ENCODE results near the gene NR3C1. TPM values are rescaled to one million over a fixed set of nuclear protein-coding genes. Genes with fewer than 3 reads are reported as not detected.

Gene NR3C1
- total and polyA plus RNA-seq, 2 donors = 47.7 to 62.3 TPM

DNA sequence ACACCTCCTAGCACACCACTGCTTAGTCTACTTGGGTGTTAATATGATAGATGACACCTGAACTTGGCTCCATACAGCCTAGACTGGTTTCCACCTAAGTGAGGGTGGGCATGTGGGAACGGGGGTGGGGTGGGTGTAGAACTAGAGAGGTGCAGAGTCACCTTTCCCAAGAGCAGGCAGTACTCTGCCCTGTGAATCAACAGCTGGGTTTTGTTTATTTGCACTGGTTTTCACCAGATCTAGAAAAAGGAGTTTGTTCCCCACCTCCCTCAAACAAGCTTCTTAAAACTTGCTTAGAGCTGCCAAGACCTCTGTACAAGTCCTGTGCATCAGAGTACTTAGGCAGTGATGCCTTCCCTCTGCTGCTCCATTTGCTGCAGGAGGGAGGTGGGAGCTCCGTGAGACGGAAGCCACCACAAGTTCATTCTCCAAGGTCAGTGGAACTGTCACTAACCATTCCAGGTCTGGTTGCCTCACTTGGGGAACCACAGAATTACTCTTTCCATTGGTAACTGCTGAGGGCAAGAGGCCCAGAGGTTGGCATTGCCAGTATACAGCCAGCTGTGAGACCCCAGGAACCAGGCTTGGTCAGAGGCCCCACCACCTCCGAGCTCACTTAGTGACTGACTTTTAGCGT lies 163.5 kb downstream of the NR3C1 start:
- WGBS = 96% methylated on average over 5 of the region's 5 CpGs
- H3K36me3 ChIP-seq (ENCODE audit: control insufficient read depth in 2 of 2, insufficient read depth in 2 of 2, low read length in 1 of 2) = no peaks in the 10 kb centered on the region
- DNase-seq (ENCODE audit: low read depth in 6 of 9, low spot score in 9 of 9) = no peak
- H3K4me3 ChIP-seq (ENCODE audit: low read length in 2 of 2) = no peak overlapping the region
- no peak overlapping the region for H3K27ac ChIP-seq (ENCODE audit: low read depth in 1 of 2, low read length in 1 of 2)
- H3K9me3 ChIP-seq (ENCODE audit: control insufficient read depth in 2 of 2, insufficient read depth in 1 of 2, low read length in 1 of 2) = no peaks in the 10 kb centered on the region
- H3K4me1 ChIP-seq (ENCODE audit: control insufficient read depth in 2 of 2, insufficient read depth in 2 of 2, low read length in 2 of 2) = peaks cover 4 to 5% of the 10 kb centered on the region in 2 donors
- H3K27me3 ChIP-seq (ENCODE audit: control insufficient read depth in 2 of 2, insufficient read depth in 1 of 2, low read length in 1 of 2) = no peaks in the 10 kb centered on the region

DNA sequence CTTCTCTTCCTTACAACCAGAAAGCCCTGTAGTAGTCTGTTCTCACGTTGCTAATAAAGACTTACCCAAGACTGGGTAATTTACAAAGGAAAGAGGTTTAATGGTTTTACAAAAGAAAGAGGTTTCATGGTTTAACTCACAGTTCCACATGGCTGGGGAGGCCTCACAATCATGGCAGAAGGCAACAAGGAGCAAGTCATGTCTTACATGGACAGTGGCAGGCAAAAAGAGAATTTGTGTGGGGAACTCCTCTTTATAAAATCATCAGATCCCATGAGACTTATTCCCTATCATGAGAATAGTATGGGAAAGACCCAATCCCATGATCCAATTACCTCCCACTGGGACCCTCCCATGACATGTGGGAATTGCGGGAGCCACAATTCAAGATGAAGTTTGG lies 164.9 kb downstream of the NR3C1 start:
- Histone ChIP-seq H3K36me3 (ENCODE audit: control insufficient read depth in 2 of 2, insufficient read depth in 2 of 2, low read length in 1 of 2) (no peaks in the 10 kb centered on the region), H3K9me3 (ENCODE audit: control insufficient read depth in 2 of 2, insufficient read depth in 1 of 2, low read length in 1 of 2) (no peaks in the 10 kb centered on the region), H3K27me3 (ENCODE audit: control insufficient read depth in 2 of 2, insufficient read depth in 1 of 2, low read length in 1 of 2) (no peaks in the 10 kb centered on the region), H3K27ac (ENCODE audit: low read depth in 1 of 2, low read length in 1 of 2) (no peak overlapping the region), H3K4me1 (ENCODE audit: control insufficient read depth in 2 of 2, insufficient read depth in 2 of 2, low read length in 2 of 2) (peaks cover 4 to 5% of the 10 kb centered on the region in 2 donors), H3K4me3 (ENCODE audit: low read length in 2 of 2) (no peak overlapping the region)
- DNase-seq (ENCODE audit: low read depth in 6 of 9, low spot score in 9 of 9) = no peak
- WGBS = 94% methylated on average over 2 of the region's 2 CpGs

DNA sequence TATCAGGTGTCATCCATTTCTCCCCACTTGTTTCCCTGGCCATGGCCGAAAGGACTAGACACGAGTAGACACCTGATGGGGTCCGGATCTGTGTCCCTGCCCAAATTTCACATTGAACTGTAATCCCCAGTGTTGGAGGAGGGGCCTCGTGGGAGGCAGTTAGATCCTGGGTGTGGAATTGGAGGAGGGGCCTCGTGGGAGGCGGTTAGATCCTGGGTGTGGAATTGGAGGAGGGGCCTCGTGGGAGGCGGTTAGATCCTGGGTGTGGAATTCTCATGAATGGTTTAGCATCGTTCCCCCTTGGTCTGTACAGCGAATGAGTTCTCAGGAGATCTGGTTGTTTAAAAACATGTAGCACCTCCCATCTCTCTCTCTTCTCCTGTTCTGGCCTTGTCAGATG lies 165.8 kb downstream of the NR3C1 start:
- 98% methylated on average over 10 of the region's 10 CpGs for WGBS
- H3K27me3 ChIP-seq (ENCODE audit: control insufficient read depth in 2 of 2, insufficient read depth in 1 of 2, low read length in 1 of 2) = no peaks in the 10 kb centered on the region
- no peak overlapping the region for H3K4me3 ChIP-seq (ENCODE audit: low read length in 2 of 2)
- no peak overlapping the region for H3K27ac ChIP-seq (ENCODE audit: low read depth in 1 of 2, low read length in 1 of 2)
- DNase-seq (ENCODE audit: low read depth in 6 of 9, low spot score in 9 of 9) = no peak
- no peaks in the 10 kb centered on the region for H3K9me3 ChIP-seq (ENCODE audit: control insufficient read depth in 2 of 2, insufficient read depth in 1 of 2, low read length in 1 of 2)
- H3K4me1 ChIP-seq (ENCODE audit: control insufficient read depth in 2 of 2, insufficient read depth in 2 of 2, low read length in 2 of 2) = peaks cover 4 to 5% of the 10 kb centered on the region in 2 donors
- H3K36me3 ChIP-seq (ENCODE audit: control insufficient read depth in 2 of 2, insufficient read depth in 2 of 2, low read length in 1 of 2) = no peaks in the 10 kb centered on the region

DNA sequence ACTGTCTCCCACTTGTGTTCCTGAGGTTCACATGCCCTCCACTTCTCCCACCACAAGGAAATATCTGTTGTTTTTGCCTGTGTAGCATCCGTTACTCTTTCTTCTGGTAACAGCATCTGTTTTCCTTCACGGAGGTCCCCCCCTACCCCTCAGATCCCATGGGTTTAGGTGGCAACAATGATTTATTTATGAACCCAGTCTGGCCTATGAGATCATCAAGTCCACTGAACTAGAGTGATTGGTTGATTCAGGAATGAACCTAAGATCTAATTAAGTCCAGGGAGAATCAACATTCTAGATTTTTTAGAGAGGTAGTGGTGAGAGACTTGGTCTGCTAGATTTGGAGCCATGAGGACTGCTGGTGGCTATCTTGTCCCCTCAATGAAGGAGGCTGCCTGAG lies 166.8 kb downstream of the NR3C1 start:
- H3K4me1 ChIP-seq (ENCODE audit: control insufficient read depth in 2 of 2, insufficient read depth in 2 of 2, low read length in 2 of 2) = peaks cover 8 to 10% of the 10 kb centered on the region in 2 donors
- 98% methylated on average over 2 of the region's 2 CpGs for WGBS
- H3K4me3 ChIP-seq (ENCODE audit: low read length in 2 of 2) = no peak overlapping the region
- H3K27me3 ChIP-seq (ENCODE audit: control insufficient read depth in 2 of 2, insufficient read depth in 1 of 2, low read length in 1 of 2) = no peaks in the 10 kb centered on the region
- H3K9me3 ChIP-seq (ENCODE audit: control insufficient read depth in 2 of 2, insufficient read depth in 1 of 2, low read length in 1 of 2) = no peaks in the 10 kb centered on the region
- H3K36me3 ChIP-seq (ENCODE audit: control insufficient read depth in 2 of 2, insufficient read depth in 2 of 2, low read length in 1 of 2) = no peaks in the 10 kb centered on the region
- H3K27ac ChIP-seq (ENCODE audit: low read depth in 1 of 2, low read length in 1 of 2) = no peak overlapping the region
- no peak for DNase-seq (ENCODE audit: low read depth in 6 of 9, low spot score in 9 of 9)

DNA sequence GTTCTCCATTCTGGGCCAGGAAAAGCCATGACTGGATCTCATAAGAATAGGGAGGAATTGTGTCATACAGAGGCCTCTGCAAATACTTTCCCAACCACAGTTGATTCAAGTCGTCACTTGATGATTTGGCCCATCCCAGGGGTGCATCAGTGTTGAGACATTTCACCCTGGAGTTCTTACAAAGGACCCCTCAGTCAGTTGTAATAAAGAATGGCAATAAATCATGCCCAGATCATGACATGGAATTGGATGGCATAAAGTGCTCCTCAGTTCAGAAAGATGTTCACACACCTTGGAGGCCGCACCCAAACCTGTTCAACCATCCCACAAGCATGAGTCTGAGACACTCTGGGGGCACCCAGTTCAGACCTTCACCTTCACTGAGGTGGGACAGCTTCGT lies 168.1 kb downstream of the NR3C1 start:
- H3K4me3 ChIP-seq (ENCODE audit: low read length in 2 of 2) = no peak overlapping the region
- H3K27ac ChIP-seq (ENCODE audit: low read depth in 1 of 2, low read length in 1 of 2) = no peak overlapping the region
- H3K4me1 ChIP-seq (ENCODE audit: control insufficient read depth in 2 of 2, insufficient read depth in 2 of 2, low read length in 2 of 2) = peaks cover 20 to 23% of the 10 kb centered on the region in 2 donors
- no peaks in the 10 kb centered on the region for H3K27me3 ChIP-seq (ENCODE audit: control insufficient read depth in 2 of 2, insufficient read depth in 1 of 2, low read length in 1 of 2)
- H3K9me3 ChIP-seq (ENCODE audit: control insufficient read depth in 2 of 2, insufficient read depth in 1 of 2, low read length in 1 of 2) = no peaks in the 10 kb centered on the region
- whole genome bisulfite sequencing = 96% methylated on average over 3 of the region's 3 CpGs
- no peaks in the 10 kb centered on the region for H3K36me3 ChIP-seq (ENCODE audit: control insufficient read depth in 2 of 2, insufficient read depth in 2 of 2, low read length in 1 of 2)
- no peak for DNase-seq (ENCODE audit: low read depth in 6 of 9, low spot score in 9 of 9)

DNA sequence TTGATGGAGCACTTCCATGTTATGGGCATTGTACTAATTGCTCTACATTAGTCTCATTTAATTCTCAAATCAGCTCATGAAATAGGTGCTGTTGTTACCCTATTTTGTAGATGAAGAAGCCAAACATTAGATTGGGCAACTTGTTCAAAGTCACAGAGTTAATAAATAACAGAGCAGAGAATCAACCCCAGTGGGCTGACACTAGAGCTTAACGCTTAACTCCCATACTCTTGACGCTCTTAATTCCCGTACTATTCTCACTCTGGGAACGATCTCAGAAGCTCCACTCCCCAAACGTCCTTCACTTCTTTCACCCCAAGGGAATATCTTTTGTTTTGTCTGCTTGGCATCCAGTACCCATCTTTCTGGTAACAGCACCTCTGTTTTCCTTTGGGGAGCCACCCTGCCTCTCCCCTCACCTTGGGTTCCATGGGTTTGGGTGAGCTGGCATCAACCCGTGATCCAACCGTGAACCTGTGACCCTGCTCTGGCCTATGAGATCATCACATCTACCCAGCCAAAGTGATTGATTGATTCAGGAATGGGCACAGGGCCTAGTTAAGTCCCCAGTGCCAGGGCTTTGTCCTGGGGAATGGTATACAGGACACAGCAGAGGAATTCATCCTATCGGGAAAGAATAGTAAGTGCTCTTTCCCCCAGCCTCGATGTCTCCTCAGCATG lies 169.2 kb downstream of the NR3C1 start:
- no peak overlapping the region for H3K27ac ChIP-seq (ENCODE audit: low read depth in 1 of 2, low read length in 1 of 2)
- H3K4me1 ChIP-seq (ENCODE audit: control insufficient read depth in 2 of 2, insufficient read depth in 2 of 2, low read length in 2 of 2) = peaks cover 25 to 28% of the 10 kb centered on the region in 2 donors
- DNase-seq (ENCODE audit: low read depth in 6 of 9, low spot score in 9 of 9) = no peak
- no peaks in the 10 kb centered on the region for H3K36me3 ChIP-seq (ENCODE audit: control insufficient read depth in 2 of 2, insufficient read depth in 2 of 2, low read length in 1 of 2)
- no peaks in the 10 kb centered on the region for H3K27me3 ChIP-seq (ENCODE audit: control insufficient read depth in 2 of 2, insufficient read depth in 1 of 2, low read length in 1 of 2)
- 93% methylated on average over 9 of the region's 9 CpGs for WGBS
- H3K4me3 ChIP-seq (ENCODE audit: low read length in 2 of 2) = no peak overlapping the region
- H3K9me3 ChIP-seq (ENCODE audit: control insufficient read depth in 2 of 2, insufficient read depth in 1 of 2, low read length in 1 of 2) = no peaks in the 10 kb centered on the region

DNA sequence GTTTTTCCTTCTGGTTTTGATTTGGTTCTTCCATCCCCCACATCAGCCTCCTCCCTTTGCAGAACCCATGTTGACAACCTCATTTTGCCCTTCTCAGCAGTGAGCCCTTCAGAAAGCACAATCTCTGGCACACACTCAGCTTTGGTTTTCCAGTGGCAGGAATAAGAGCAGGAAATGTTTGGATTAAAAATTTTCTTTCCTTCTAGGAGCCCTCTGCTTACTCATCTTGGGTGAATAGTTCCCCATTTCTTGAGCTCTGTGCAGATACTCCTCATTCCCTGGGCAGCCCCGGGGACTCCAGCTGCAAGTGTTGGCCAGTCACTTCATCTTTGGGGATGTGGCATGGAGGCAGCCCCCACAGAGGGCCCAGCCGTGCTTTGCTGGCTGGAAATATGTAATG lies 170.5 kb downstream of the NR3C1 start:
- H3K4me3 ChIP-seq (ENCODE audit: low read length in 2 of 2) = no peak overlapping the region
- no peaks in the 10 kb centered on the region for H3K9me3 ChIP-seq (ENCODE audit: control insufficient read depth in 2 of 2, insufficient read depth in 1 of 2, low read length in 1 of 2)
- WGBS = 83% methylated on average over 2 of the region's 2 CpGs
- no peaks in the 10 kb centered on the region for H3K36me3 ChIP-seq (ENCODE audit: control insufficient read depth in 2 of 2, insufficient read depth in 2 of 2, low read length in 1 of 2)
- peaks cover 35 to 36% of the 10 kb centered on the region in 2 donors for H3K4me1 ChIP-seq (ENCODE audit: control insufficient read depth in 2 of 2, insufficient read depth in 2 of 2, low read length in 2 of 2)
- no peaks in the 10 kb centered on the region for H3K27me3 ChIP-seq (ENCODE audit: control insufficient read depth in 2 of 2, insufficient read depth in 1 of 2, low read length in 1 of 2)
- no peak overlapping the region for H3K27ac ChIP-seq (ENCODE audit: low read depth in 1 of 2, low read length in 1 of 2)
- DNase-seq (ENCODE audit: low read depth in 6 of 9, low spot score in 9 of 9) = no peak

DNA sequence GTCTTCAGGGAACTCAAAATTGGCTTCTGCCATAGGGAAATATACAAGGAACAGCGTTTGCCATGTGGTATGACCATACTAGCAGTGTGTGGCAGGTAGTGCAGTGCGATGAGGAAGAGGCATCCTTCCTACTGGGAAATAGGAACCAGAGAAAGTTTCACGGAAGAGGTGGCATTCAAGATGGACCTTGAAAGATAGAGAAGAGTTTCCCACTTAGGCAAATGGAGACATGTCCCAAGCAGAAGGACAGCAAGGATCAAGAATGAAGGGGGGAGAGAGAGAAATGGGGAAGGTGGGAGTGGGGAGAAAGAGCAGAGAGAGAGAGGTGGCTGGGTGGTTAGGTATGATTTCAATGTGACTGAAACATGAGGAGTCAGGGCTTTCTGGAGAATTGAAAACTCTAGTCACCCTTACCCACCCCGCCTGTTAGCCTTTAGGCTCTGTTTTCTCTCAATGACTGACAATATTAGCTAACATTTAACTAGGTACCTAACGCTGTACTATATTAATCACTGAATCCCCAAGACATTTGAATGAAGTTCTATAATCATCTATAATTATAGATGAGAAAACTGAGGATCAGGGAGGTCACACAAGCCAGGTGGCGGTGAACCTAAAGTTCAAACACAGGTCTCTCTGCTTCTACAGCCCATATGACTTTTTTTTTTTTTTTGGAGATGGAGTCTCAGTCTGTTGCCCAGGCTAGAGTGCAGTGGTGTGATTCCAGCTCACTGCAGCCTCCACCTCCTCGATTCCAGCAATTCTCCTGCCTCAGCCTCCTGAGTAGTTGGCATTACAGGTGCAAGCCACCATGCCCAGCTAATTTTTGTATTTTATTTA lies 171.3 kb downstream of the NR3C1 start:
- Histone ChIP-seq H3K9me3 (ENCODE audit: control insufficient read depth in 2 of 2, insufficient read depth in 1 of 2, low read length in 1 of 2) (no peaks in the 10 kb centered on the region), H3K36me3 (ENCODE audit: control insufficient read depth in 2 of 2, insufficient read depth in 2 of 2, low read length in 1 of 2) (no peaks in the 10 kb centered on the region), H3K27me3 (ENCODE audit: control insufficient read depth in 2 of 2, insufficient read depth in 1 of 2, low read length in 1 of 2) (no peaks in the 10 kb centered on the region), H3K27ac (ENCODE audit: low read depth in 1 of 2, low read length in 1 of 2) (no peak overlapping the region), H3K4me1 (ENCODE audit: control insufficient read depth in 2 of 2, insufficient read depth in 2 of 2, low read length in 2 of 2) (peaks cover 42 to 44% of the 10 kb centered on the region in 2 donors), H3K4me3 (ENCODE audit: low read length in 2 of 2) (no peak overlapping the region)
- no peak for DNase-seq (ENCODE audit: low read depth in 6 of 9, low spot score in 9 of 9)
- 97% methylated on average over 7 of the region's 7 CpGs for WGBS

DNA sequence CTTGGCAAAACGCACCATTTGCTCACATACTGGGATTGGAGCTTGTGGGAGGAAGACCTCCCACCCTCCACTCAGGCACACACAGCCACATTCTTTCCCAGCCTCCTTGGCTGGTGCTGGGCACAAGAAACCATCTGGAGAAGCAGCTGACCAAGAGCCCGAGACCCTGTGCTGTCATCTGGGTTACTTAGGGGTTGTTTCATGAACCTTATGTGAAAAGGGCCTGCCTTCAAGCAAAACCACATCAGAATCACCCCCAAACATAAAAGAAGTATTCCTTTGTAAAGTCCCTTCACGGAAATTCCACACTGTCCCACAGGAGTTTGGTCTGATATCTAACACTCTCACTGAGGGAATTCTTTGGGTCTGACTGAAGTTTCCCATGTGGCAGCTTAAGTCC lies 172.1 kb downstream of the NR3C1 start:
- no peaks in the 10 kb centered on the region for H3K36me3 ChIP-seq (ENCODE audit: control insufficient read depth in 2 of 2, insufficient read depth in 2 of 2, low read length in 1 of 2)
- H3K27me3 ChIP-seq (ENCODE audit: control insufficient read depth in 2 of 2, insufficient read depth in 1 of 2, low read length in 1 of 2) = no peaks in the 10 kb centered on the region
- H3K9me3 ChIP-seq (ENCODE audit: control insufficient read depth in 2 of 2, insufficient read depth in 1 of 2, low read length in 1 of 2) = no peaks in the 10 kb centered on the region
- peak overlapping the region; percentile 20 to 98 for H3K27ac ChIP-seq (ENCODE audit: low read depth in 1 of 2, low read length in 1 of 2)
- no peak for DNase-seq (ENCODE audit: low read depth in 6 of 9, low spot score in 9 of 9)
- H3K4me1 ChIP-seq (ENCODE audit: control insufficient read depth in 2 of 2, insufficient read depth in 2 of 2, low read length in 2 of 2) = peaks cover 49 to 52% of the 10 kb centered on the region in 2 donors
- 72% methylated on average over 3 of the region's 3 CpGs for WGBS
- H3K4me3 ChIP-seq (ENCODE audit: low read length in 2 of 2) = no peak overlapping the region
